SK-N-SH treated with all-trans-retinoic acid at 6 μM for 48 hours (cell line): ENCODE results near the gene CTNND2.

Experiments
- ATAC-seq: fragments of 200-7000 bp; cut with Tn5 transposase; 3 replicates; pipeline ENCODE4 v1.9.1; 2020; ENCODE audit warnings: mild to moderate bottlenecking, moderate library complexity
- ARNTL ChIP-seq: fragments of 450-650 bp; formaldehyde crosslinking; IDR thresholded peaks from 2 replicates; pipeline ENCODE4 v1.5.0; 2020; ENCODE audit warnings: low read depth, mild to moderate bottlenecking, moderate library complexity, borderline replicate concordance
- BACH2 ChIP-seq: fragments of 250-450 bp; sonication (Bioruptor Pico); IDR thresholded peaks from 2 replicates; pipeline ENCODE4 v1.9.0; 2021; ENCODE audit warnings: mild to moderate bottlenecking, borderline replicate concordance
- CSDC2 ChIP-seq: fragments of 250-450 bp; sonication (Bioruptor Pico); IDR thresholded peaks from 2 replicates; pipeline ENCODE4 v1.5.0; 2020; ENCODE audit warnings: mild to moderate bottlenecking, moderate library complexity
- CSRNP3 ChIP-seq: fragments of 250-450 bp; sonication (Bioruptor Pico); IDR thresholded peaks from 2 replicates; pipeline ENCODE4 v1.5.1; 2021; ENCODE audit warnings: mild to moderate bottlenecking, moderate library complexity
- ESRRG ChIP-seq: fragments of 250-450 bp; sonication (Bioruptor Pico); IDR thresholded peaks from 2 replicates; pipeline ENCODE4 v1.6.1; 2021; ENCODE audit warnings: mild to moderate bottlenecking
- GLIS3 ChIP-seq: fragments of 250-450 bp; sonication (Bioruptor Pico); IDR thresholded peaks from 2 replicates; pipeline ENCODE4 v1.5.0; 2020; ENCODE audit warnings: mild to moderate bottlenecking, moderate library complexity
- ISL1 ChIP-seq: fragments of 250-450 bp; sonication (Bioruptor Pico); IDR thresholded peaks from 2 replicates; pipeline ENCODE4 v2.1.2; 2022; ENCODE audit warnings: mild to moderate bottlenecking, moderate library complexity
- OSR1 ChIP-seq: fragments of 250-450 bp; sonication (Bioruptor Pico); IDR thresholded peaks from 2 replicates; pipeline ENCODE4 v1.8.0; 2022; ENCODE audit warnings: moderate library complexity, mild to moderate bottlenecking, inconsistent platforms
- PPARA ChIP-seq: fragments of 250-450 bp; sonication (Bioruptor Pico); IDR thresholded peaks from 2 replicates; pipeline ENCODE4 v1.5.0; 2020; ENCODE audit warnings: mild to moderate bottlenecking, borderline replicate concordance
- RARB ChIP-seq: fragments of 250-450 bp; sonication (Bioruptor Pico); IDR thresholded peaks from 2 replicates; pipeline ENCODE4 v1.8.0; 2021; ENCODE audit warnings: mild to moderate bottlenecking, moderate library complexity
- SNAI2 ChIP-seq: fragments of 250-450 bp; sonication (Bioruptor Pico); IDR thresholded peaks from 2 replicates; pipeline ENCODE4 v1.5.0; 2020; ENCODE audit warnings: mild to moderate bottlenecking, moderate library complexity
- TCF4 ChIP-seq: fragments of 250-450 bp; sonication (Bioruptor Pico); IDR thresholded peaks from 2 replicates; pipeline ENCODE4 v1.8.0; 2021; ENCODE audit warnings: mild to moderate bottlenecking, moderate library complexity, borderline replicate concordance
- TOX ChIP-seq: fragments of 250-450 bp; sonication (Bioruptor Pico); IDR thresholded peaks from 2 replicates; pipeline ENCODE4 v1.8.0; 2021; ENCODE audit warnings: mild to moderate bottlenecking, moderate library complexity, borderline replicate concordance
- TSHZ2 ChIP-seq: fragments of 250-450 bp; sonication (Bioruptor Pico); IDR thresholded peaks from 2 replicates; pipeline ENCODE4 v1.5.0; 2020; ENCODE audit warnings: mild to moderate bottlenecking, moderate library complexity
- ZC3H10 ChIP-seq: fragments of 250-450 bp; sonication (Bioruptor Pico); IDR thresholded peaks from 2 replicates; pipeline ENCODE4 v1.5.1; 2021; ENCODE audit warnings: mild to moderate bottlenecking, moderate library complexity
- ZFP30 ChIP-seq: fragments of 450-650 bp; formaldehyde crosslinking; IDR thresholded peaks from 2 replicates; pipeline ENCODE4 v1.5.0; 2022; ENCODE audit warnings: mild to moderate bottlenecking, moderate library complexity
- ZNF565 ChIP-seq: fragments of 450-650 bp; formaldehyde crosslinking; conservative IDR thresholded peaks from 2 replicates; pipeline ENCODE4 v1.5.0; 2020; ENCODE audit warnings: low read depth, mild to moderate bottlenecking, moderate library complexity
- ZNF70 ChIP-seq: fragments of 450-650 bp; formaldehyde crosslinking; IDR thresholded peaks from 2 replicates; pipeline ENCODE4 v1.5.0; 2020; ENCODE audit warnings: mild to moderate bottlenecking, moderate library complexity
- TF ChIP-seq, protein P1 (sequence below): fragments of 250-450 bp; sonication (Bioruptor Pico); IDR thresholded peaks from 2 replicates; pipeline ENCODE4 v1.8.0; 2020; ENCODE audit warnings: mild to moderate bottlenecking, moderate library complexity, borderline replicate concordance
- TF ChIP-seq, protein P2 (sequence below): fragments of 250-450 bp; sonication (Bioruptor Pico); IDR thresholded peaks from 2 replicates; pipeline ENCODE4 v1.8.0; 2021; ENCODE audit warnings: low read depth, mild to moderate bottlenecking, moderate library complexity, borderline replicate concordance
- TF ChIP-seq, protein P3 (sequence below): fragments of 250-450 bp; sonication (Bioruptor Pico); IDR thresholded peaks from 2 replicates; pipeline ENCODE4 v1.5.1; 2020; ENCODE audit warnings: low read depth, mild to moderate bottlenecking, moderate library complexity

Gene CTNND2

GRCh38 chr5:11780641-11781345 is 123.5 kb downstream of the CTNND2 start (continued):
- TF ChIP-seq, protein P1, sequence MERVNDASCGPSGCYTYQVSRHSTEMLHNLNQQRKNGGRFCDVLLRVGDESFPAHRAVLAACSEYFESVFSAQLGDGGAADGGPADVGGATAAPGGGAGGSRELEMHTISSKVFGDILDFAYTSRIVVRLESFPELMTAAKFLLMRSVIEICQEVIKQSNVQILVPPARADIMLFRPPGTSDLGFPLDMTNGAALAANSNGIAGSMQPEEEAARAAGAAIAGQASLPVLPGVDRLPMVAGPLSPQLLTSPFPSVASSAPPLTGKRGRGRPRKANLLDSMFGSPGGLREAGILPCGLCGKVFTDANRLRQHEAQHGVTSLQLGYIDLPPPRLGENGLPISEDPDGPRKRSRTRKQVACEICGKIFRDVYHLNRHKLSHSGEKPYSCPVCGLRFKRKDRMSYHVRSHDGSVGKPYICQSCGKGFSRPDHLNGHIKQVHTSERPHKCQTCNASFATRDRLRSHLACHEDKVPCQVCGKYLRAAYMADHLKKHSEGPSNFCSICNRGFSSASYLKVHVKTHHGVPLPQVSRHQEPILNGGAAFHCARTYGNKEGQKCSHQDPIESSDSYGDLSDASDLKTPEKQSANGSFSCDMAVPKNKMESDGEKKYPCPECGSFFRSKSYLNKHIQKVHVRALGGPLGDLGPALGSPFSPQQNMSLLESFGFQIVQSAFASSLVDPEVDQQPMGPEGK (CRISPR knock-in tag): no peak
- TF ChIP-seq ZFP30 (CRISPR knock-in tag) (no peak), PPARA (CRISPR knock-in tag) (no peak), ARNTL (CRISPR knock-in tag) (no peak), RARB (CRISPR knock-in tag) (no peak)

- no peak for ATAC-seq
- no peak for TF ChIP-seq OSR1 (CRISPR knock-in tag)
- no peak for TF ChIP-seq TCF4 (CRISPR knock-in tag)
- TF ChIP-seq CSRNP3 (CRISPR knock-in tag): no peak
- TF ChIP-seq, protein P1 (CRISPR knock-in tag): no peak
- no peak for TF ChIP-seq PPARA (CRISPR knock-in tag)
- TF ChIP-seq ARNTL (CRISPR knock-in tag): no peak
- no peak for TF ChIP-seq BACH2
- no peak for TF ChIP-seq RARB (CRISPR knock-in tag)
- TF ChIP-seq ZFP30 (CRISPR knock-in tag): no peak
- TF ChIP-seq SNAI2: no peak
- TF ChIP-seq CSDC2 (CRISPR knock-in tag): no peak
- TF ChIP-seq ISL1 (CRISPR knock-in tag): no peak
These were observed 127.2 kb downstream of the CTNND2 start for GRCh38 chr5:11777096-11777495.

- TF ChIP-seq ZNF565 (CRISPR knock-in tag): no peak
- TF ChIP-seq ARNTL (CRISPR knock-in tag): no peak
- TF ChIP-seq, protein P2, sequence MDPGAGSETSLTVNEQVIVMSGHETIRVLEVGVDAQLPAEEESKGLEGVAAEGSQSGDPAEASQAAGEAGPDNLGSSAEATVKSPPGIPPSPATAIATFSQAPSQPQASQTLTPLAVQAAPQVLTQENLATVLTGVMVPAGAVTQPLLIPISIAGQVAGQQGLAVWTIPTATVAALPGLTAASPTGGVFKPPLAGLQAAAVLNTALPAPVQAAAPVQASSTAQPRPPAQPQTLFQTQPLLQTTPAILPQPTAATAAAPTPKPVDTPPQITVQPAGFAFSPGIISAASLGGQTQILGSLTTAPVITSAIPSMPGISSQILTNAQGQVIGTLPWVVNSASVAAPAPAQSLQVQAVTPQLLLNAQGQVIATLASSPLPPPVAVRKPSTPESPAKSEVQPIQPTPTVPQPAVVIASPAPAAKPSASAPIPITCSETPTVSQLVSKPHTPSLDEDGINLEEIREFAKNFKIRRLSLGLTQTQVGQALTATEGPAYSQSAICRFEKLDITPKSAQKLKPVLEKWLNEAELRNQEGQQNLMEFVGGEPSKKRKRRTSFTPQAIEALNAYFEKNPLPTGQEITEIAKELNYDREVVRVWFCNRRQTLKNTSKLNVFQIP: no peak
- TF ChIP-seq TOX (CRISPR knock-in tag): no peak
- TF ChIP-seq, protein P1 (CRISPR knock-in tag): no peak
- no peak for TF ChIP-seq GLIS3
- no peak for TF ChIP-seq PPARA (CRISPR knock-in tag)
- TF ChIP-seq BACH2: no peak
- TF ChIP-seq CSDC2 (CRISPR knock-in tag): no peak
- no peak for TF ChIP-seq ISL1 (CRISPR knock-in tag)
- no peak for TF ChIP-seq OSR1 (CRISPR knock-in tag)
- TF ChIP-seq SNAI2: no peak
- no peak for TF ChIP-seq TSHZ2
- no peak for TF ChIP-seq ESRRG
- TF ChIP-seq ZC3H10 (CRISPR knock-in tag): no peak
- TF ChIP-seq, protein P3, sequence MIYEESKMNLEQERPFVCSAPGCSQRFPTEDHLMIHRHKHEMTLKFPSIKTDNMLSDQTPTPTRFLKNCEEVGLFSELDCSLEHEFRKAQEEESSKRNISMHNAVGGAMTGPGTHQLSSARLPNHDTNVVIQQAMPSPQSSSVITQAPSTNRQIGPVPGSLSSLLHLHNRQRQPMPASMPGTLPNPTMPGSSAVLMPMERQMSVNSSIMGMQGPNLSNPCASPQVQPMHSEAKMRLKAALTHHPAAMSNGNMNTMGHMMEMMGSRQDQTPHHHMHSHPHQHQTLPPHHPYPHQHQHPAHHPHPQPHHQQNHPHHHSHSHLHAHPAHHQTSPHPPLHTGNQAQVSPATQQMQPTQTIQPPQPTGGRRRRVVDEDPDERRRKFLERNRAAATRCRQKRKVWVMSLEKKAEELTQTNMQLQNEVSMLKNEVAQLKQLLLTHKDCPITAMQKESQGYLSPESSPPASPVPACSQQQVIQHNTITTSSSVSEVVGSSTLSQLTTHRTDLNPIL: no peak
- no peak for TF ChIP-seq ZFP30 (CRISPR knock-in tag)
- no peak for TF ChIP-seq ZNF70 (CRISPR knock-in tag)
- no peak for TF ChIP-seq CSRNP3 (CRISPR knock-in tag)
- no peak for ATAC-seq
These were observed 133.9 kb downstream of the CTNND2 start for GRCh38 chr5:11770310-11770709.
